Ramos (cell line): Measurements from ENCODE around the gene ZNF550.
"Not testable (repeated sequence)": the region's sequence is repeated elsewhere in the genome, so short reads cannot be mapped to it uniquely, and the experiment has no call there.

Experiments
- in situ Hi-C: fragments of 300-500 bp; cut with MboI; formaldehyde crosslinking; loops from one replicate; pipeline ENCODE4 v1.14.3; 2022; ENCODE audit warnings: low sequenced_read_pairs; ENCODE audit not compliant: unreplicated experiment

The ZNF550 gene

DNA sequence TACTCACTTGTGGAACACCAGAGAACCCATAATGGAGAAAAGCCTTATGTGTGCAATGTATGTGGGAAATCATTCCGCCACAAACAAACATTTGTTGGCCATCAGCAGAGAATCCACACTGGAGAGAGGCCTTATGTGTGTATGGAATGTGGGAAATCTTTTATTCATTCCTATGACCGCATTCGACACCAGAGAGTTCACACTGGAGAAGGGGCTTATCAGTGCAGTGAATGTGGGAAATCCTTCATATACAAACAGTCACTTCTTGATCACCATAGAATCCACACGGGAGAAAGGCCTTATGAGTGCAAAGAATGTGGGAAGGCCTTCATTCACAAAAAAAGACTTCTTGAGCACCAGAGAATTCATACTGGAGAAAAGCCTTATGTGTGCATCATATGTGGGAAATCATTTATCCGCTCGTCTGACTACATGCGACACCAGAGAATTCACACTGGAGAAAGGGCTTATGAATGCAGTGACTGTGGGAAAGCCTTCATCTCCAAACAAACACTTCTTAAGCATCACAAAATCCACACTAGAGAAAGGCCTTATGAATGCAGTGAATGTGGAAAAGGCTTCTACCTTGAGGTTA, 21.6 kb downstream of the ZNF550 start:
- in situ Hi-C loops, result no loop called here

- in situ Hi-C loops, result no loop called here
Observed at GRCh38 chr19:57527136-57527881, 32.4 kb downstream of the ZNF550 start, which contains the start of gene ZNF549. Gene ZNF549, plus strand, starts transcription at chr19:57527356. Its CDS starts 218 bp downstream, at chr19:57527574.

GRCh38 chr19:57518021-57518420, 41.6 kb downstream of the ZNF550 start:
- in situ Hi-C loops, result not testable (repeated sequence)

- in situ Hi-C loops, result no loop called here
Observed at GRCh38 chr19:57515255-57515654, 44.4 kb downstream of the ZNF550 start.

- in situ Hi-C loops, result no loop called here
Observed at GRCh38 chr19:57512845-57513244, 46.8 kb downstream of the ZNF550 start.

- in situ Hi-C loops, result no loop called here
Observed at GRCh38 chr19:57511484-57511883, 48.2 kb downstream of the ZNF550 start.

DNA sequence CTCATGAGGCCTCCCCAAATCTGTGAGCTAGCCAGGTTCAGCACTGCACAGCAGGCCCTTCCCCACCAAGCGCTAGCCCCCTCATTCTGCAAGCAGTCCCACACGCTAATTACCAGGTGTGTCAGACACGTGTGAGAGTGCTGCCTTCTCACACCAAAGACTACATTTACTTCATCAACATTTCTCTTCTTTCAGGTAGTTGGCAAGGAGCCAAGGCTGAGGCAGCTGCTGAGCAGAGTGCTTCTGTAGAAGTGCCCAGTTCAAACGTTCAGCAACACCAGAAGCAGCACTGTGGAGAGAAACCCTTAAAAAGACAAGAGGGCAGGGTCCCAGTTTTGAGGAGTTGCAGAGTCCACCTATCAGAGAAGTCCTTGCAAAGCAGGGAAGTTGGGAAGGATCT, 53.5 kb downstream of the ZNF550 start:
- in situ Hi-C loops, result no loop called here

GRCh38 chr19:57500400-57500799, 59.3 kb downstream of the ZNF550 start:
- in situ Hi-C loops, result not testable (repeated sequence)

DNA sequence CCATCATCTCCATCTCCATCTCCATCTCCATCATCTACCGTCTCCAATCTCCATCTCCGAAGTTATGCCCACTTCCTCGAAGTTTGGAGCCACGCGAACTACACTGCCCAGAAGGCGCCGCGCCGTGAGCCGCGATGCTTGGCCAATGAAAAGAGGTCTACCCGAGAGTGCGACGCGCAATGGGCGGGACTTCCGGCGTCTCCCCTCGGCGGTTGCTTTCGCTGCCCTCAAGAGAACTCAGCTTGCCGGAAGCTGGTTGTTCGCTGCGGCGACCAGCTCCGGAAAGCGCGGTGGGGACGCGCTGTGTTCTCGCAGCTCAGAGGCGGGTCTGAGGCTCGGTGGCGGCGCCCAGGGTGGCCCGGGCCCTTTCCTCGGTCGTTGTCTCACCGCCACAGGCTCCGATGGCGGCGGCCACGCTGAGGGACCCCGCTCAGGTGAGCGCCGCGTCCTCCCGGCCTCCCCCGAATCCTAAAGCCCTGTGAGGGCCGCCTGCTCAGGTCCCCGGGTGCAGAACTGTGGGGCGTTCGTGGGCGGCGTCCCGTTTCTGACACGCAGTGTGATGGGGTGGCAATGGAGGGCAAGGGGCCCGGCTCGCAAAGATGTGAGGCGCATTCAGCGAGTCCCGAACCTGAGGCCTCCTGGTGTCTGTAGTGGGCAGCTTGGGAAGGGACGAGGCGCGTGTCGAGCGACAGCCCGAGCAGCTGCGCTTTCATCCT, 59.8 kb downstream of the ZNF550 start, which contains the start of gene ZNF773:
ZNF773 (plus strand) TSS at position 259 of the 716 bp plus-strand sequence; CDS start at position 402, 143 bp downstream.
- in situ Hi-C loops, result not testable (repeated sequence)

GRCh38 chr19:57499332-57499679, 60.4 kb downstream of the ZNF550 start:
- in situ Hi-C loops, result not testable (repeated sequence)

GRCh38 chr19:57488299-57488644, 71.4 kb downstream of the ZNF550 start:
- in situ Hi-C loops, result not testable (repeated sequence)

GRCh38 chr19:57487477-57488298, 72.0 kb downstream of the ZNF550 start, which contains the start of gene ZNF419:
Gene ZNF419, plus strand, starts transcription at chr19:57487750. Its CDS starts 201 bp downstream, at chr19:57487951.
- in situ Hi-C loops, result not testable (repeated sequence)
